HG03095 (cell line): ENCODE data around the gene ATP5F1E.
"Not testable (repeated sequence)": the region's sequence is repeated elsewhere in the genome, so short reads cannot be mapped to it uniquely, and the experiment has no call there.

Experiments used
- ATAC-seq: cut with Tn5 transposase; IDR thresholded peaks from one replicate; pipeline ENCODE4 v1.9.1; 2021; ENCODE audit warnings: moderate library complexity; ENCODE audit not compliant: unreplicated experiment

Gene ATP5F1E

DNA sequence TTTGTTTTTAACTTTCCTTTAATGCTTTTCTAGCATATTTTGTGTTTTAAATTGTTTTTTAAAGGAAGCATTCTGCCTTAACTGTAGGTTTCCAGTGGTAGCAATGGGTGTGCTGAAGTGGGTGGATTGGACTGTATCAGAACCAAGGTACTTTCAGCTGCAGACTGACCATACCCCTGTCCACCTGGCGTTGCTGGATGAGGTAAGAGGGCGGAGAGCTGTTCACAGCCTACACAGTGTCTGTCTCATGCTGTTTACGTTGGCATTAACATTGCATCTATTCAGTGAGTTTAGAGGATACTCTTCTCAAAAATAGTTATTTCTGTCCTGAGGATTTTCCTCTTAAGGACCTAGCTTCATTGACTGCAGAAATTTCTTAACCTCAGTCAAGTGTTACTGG, 39.2 kb downstream of the ATP5F1E start:
- no peak for ATAC-seq

DNA sequence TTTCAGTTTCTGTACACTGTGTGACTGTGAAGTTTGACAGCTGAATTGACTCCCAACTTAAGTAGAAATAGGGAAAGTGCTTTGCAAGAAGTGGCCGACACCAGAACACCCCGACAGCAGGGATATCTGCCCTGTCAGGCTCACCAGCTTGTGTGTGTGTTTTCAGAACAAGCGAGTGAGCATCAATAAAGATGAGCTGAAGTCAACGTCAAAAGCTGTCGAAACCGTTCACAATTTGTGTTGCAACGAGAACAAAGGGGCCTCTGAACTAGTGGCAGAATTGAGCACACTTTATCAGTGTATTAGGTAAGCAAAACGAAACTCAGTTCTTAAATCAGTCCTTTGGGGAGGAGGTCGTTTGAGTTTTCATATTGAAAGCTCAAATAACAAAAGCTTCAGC, 40.4 kb downstream of the ATP5F1E start:
- no peak for ATAC-seq

DNA sequence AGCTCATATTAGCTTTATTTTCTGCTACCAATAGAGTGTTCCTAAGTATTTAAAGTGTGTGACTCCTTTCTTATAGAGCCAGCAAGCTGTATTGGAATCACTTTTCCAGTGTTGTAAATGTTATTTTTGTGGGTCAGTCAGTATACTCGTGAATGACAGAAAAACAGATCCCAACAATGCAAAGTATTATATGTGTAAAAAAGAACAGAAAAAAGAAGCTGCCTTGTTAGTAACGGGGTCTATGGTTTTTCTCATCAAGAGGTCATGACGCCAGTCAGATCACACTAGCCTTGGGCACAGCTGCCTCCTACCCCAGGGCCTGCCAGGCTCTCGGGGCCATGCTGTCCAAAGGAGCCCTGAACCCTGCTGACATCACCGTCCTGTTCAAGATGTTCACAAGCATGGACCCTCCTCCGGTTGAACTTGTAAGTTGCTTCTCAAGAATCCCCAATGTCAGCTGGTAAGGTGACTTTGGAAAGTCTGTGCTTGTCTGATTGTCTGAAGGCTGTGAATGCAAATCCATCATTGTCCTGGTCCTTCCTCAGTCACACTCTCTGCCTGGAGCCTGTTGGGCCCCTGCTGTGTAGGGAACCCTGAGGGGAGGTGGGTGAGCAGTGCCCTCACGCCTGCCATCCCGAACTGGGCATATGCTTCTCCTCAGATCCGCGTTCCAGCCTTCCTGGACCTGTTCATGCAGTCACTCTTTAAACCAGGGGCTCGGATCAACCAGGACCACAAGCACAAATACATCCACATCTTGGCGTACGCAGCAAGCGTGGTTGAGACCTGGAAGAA, 41.3 kb downstream of the ATP5F1E start:
- no peak for ATAC-seq

GRCh38 chr20:58989196-58989595, 42.9 kb downstream of the ATP5F1E start:
- ATAC-seq = no peak

GRCh38 chr20:58988565-58988882, 43.6 kb downstream of the ATP5F1E start:
- no peak for ATAC-seq

- no peak for ATAC-seq
These were observed 44.2 kb downstream of the ATP5F1E start for GRCh38 chr20:58987790-58988564.

DNA sequence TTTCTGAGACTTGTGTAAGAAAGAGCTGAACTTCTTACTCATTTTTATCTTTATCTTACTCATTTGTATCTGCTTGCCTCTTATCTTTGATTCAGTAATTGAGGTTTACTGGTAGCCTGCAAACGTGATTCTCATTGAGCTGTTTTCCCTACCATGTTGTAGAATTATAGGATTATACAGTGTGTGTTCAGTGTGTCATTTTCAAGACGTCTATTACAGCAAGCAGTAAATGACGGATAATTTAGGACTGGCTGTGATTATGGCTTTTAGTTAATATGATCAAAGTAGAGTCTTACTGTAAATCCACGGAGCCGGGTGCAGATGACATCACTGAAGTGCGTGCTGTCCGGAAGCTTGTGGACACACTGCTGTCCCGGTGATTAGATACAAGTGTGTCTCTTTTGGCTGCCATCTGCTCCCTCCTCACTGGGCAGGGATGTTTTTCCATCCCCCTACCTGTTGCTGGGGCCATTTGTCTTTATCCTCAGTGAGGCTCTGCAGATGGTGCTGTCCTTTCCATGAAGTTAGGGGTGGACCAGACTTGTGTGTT, 45.1 kb downstream of the ATP5F1E start:
- ATAC-seq = no peak

- ATAC-seq = no peak
These were observed 45.7 kb downstream of the ATP5F1E start for GRCh38 chr20:58986286-58986967.

DNA sequence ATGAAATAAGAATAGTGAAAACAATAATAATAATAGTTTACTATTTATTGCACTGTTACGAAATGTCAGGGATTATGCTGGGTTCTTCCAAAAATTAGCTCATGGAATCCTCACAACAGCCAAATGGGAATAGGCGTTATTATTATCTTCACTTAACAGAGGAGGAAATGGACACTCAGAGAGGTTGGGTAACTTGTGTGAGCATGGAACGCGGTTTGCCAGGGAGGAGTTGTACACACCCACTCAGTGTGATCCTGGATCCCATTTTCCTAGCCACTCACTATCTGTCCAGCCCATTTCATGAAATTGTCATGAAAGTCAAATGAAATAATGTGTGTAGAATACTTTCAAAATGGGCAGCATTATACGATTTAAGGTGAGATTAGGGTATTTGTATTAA, 46.5 kb downstream of the ATP5F1E start:
- no peak for ATAC-seq

- ATAC-seq = no peak
These were observed 47.4 kb downstream of the ATP5F1E start for GRCh38 chr20:58984691-58985090.

GRCh38 chr20:58983115-58983468, 49.0 kb downstream of the ATP5F1E start:
- not testable (repeated sequence) for ATAC-seq

- no peak for ATAC-seq
These were observed 49.6 kb downstream of the ATP5F1E start for GRCh38 chr20:58982406-58983114.

GRCh38 chr20:58981628-58982364, 50.3 kb downstream of the ATP5F1E start:
- no peak for ATAC-seq

DNA sequence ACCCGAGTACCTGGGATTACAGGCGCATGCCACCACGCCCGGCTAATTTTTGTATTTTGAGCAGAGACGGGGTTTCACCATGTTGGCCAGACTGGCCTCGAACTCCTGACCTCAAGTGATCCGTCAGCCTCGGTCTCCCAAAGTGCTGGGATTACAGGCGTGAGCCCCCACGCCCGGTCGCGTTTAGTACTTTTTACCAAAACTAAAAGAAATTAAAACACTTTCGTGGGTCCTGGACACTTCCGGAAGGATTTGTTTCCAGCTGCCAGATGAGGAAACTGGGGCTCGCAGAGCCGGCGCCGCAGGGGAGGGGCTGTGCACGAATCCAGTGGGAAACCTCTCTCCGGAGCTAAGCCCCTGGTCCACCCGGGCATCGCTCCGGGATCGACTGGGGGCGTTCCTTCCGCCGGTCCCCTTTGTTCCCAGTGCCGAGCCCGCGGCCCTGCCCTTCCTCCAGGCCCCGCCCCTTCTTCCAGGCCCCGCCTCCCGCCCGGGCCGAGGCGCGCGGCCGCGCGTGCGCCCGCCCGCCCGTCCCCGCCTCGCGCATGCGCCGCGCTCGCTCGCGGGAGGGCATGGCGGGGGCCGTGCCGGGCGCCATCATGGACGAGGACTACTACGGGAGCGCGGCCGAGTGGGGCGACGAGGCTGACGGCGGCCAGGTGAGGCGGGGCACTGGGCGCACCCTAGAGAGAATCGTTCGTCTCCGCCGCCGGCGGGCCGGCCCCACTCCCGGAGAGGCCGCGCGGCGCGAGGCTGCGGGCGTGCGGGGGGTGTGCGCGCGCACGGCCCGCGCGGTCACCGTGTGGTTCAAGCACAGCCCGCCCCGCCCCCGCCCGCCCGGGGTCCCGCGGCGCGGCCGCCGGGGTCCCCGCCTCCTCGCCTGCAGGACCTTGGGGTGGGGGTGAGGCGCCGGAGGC, 51.2 kb downstream of the ATP5F1E start, which contains the start of gene NELFCD:
TSS of gene NELFCD (plus strand) at position 546 of the 917 bp plus-strand sequence. CDS start at position 600, 54 bp downstream.
- ATAC-seq = peak; percentile 70

GRCh38 chr20:58978351-58979190, 53.6 kb downstream of the ATP5F1E start:
- ATAC-seq = no peak

DNA sequence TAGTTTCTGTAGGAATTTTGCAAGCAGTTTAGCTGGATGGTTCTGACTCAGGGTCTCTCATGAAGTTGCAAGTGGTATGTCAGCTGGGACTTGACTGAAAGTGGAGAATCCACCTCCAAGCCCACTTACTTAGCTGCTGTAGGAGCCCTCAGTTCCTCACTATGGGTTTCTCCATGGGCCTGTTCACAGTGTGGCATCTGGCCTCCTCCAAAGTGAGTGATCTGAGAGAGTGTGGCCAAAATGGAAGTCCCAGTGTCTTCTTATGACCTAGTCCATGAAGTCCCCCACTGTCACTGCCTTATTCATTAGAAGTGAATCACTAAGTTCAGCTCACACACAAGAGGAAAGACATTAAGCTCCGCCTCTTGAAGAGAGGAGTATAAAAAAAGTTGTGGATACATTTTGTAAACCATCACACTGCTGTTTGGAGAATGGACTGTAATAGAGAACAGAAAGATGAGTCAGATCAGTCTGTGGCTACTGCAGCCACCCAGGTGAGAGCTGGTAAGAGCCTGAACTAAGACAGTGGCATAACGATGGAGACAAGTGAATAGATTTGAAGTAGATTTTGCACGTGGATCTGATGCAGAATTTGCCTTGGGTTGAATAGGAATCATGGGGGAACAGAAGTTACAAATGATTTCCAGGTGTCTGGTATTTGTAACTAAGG, 55.9 kb downstream of the ATP5F1E start:
- no peak for ATAC-seq
